Measurements from ENCODE around the gene CCL7.

- TF ChIP-seq, protein P1, sequence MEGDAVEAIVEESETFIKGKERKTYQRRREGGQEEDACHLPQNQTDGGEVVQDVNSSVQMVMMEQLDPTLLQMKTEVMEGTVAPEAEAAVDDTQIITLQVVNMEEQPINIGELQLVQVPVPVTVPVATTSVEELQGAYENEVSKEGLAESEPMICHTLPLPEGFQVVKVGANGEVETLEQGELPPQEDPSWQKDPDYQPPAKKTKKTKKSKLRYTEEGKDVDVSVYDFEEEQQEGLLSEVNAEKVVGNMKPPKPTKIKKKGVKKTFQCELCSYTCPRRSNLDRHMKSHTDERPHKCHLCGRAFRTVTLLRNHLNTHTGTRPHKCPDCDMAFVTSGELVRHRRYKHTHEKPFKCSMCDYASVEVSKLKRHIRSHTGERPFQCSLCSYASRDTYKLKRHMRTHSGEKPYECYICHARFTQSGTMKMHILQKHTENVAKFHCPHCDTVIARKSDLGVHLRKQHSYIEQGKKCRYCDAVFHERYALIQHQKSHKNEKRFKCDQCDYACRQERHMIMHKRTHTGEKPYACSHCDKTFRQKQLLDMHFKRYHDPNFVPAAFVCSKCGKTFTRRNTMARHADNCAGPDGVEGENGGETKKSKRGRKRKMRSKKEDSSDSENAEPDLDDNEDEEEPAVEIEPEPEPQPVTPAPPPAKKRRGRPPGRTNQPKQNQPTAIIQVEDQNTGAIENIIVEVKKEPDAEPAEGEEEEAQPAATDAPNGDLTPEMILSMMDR (IDR thresholded peaks at IDR 0.05) = no peak
- no peak for TF ChIP-seq ZFX (IDR thresholded peaks at IDR 0.05; ENCODE audit: borderline replicate concordance)
Measured at GRCh38 chr17:34252095-34252443, 18.0 kb upstream of the CCL7 start.
